Iris pigment epithelial cell (primary cell): Measurements from ENCODE around the gene SFT2D1.
"Not testable (repeated sequence)": the region's sequence is repeated elsewhere in the genome, so short reads cannot be mapped to it uniquely, and the experiment has no call there.

Source experiments
- DNase-seq: peaks from one replicate; pipeline ENCODE4 v3.0.0-alpha.2; 2011; ENCODE audit warnings: low read depth

Gene SFT2D1

DNA sequence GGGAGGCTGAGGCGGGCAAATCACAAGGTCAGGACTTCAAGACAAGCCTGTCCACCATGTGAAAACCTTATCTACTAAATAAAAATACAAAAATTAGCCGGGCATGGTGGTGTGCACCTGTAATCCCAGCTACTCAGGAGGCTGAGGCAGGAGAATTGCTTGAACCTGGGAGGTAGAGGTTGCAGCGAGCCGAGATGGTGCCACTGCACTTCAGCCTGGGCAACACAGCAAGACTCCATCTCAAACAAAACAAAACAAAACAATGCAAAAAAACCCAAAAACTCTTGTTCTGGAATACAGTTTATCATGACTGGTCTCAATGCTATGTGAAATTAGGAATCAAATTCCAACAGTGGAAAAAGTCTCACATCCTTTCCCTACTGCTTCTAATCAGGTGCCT is 20.1 kb upstream of the SFT2D1 start:
- not testable (repeated sequence) for DNase-seq

DNA sequence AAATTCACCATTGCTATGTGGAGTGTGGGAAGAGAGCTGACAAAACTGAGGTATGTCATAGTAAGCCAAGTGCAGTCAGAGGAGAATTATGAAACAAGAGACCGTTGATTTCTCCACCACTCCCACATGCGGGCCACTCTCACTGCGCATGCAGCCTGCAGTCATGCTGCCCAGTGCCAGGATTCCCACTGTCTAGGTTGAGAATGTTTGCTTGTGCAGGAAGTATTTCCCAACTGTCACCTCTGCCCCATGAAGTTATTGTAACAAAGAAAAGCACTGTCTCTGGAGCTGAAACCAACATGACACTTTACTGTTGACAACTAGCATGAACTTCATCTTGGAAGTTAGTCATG is 18.7 kb upstream of the SFT2D1 start:
- DNase-seq = no peak

DNA sequence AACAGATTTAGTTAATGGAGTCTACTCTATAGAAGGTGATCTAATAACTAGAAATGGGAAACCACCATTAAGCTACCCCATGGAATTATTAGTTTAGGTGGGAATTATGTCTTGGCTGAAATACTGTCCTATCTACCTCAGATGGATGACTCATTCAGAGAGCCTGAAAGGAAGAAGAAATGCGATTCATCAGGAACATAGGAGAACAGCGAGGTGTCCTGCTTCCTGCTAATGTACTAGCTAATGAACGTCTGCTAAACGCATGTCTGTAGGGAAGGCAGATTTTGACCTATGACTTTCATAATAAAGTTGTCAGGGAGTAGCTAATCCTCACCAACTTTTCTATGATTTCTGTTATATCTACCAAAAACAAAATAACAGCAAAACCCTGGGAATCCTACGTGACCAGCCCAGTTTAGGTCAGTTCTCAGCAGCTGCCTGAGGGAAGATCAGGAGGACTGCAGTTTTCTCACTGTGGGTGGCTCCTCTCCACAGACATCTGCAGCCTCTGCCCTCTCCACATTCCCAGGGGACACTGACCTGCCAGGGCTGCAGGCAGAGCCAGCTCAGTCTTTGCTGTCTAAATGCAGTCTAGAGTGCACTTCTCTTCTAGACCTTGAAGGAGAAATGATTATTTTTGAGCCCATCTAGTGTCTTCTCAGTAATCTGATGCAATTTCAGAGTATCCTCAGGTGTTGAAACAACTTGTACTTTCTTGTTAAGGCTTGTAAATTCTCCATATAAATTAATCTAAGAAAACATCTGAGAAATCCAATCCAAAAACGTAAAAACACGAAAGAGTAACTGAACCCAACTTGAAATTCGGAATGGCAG is 18.1 kb upstream of the SFT2D1 start:
- peak; percentile 33 for DNase-seq

DNA sequence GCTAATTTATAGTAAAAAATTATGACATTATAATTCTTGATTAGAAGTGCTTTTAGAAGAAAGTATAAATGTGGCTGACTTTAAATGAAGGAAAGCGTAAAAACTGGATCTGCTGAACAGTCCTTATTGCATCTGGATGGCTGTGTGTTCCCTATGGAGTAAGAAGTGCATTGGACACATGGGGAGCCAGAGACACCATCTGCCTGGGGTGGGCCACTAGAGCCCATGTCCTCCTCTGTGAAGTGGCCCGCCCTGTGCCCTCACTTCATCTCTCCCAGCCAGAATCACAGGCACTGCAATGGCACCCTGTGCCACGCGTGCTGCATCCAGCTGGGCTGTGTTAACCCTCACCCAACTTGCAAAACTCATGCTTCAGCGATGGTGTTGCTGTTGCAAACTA is 13.2 kb upstream of the SFT2D1 start:
- DNase-seq = no peak

DNA sequence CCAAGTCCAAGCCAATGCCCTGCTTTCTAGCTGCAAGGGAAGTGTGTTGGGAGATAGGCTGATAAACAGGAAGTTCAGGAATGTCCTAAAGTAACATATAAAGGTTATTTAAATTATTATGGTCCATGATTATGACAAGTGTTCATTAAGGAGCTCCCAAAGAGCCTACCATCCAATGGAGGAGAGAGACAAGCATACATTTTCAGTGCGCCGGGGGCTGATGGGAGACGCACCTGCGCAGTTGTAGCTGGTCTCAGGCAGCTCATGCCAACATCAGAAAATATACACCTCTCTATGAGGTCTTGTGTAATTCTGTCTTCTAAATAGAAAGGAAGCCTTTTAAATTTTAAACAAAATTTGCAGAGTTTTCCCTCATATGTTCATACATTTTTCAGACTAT is 12.6 kb upstream of the SFT2D1 start:
- no peak for DNase-seq

DNA sequence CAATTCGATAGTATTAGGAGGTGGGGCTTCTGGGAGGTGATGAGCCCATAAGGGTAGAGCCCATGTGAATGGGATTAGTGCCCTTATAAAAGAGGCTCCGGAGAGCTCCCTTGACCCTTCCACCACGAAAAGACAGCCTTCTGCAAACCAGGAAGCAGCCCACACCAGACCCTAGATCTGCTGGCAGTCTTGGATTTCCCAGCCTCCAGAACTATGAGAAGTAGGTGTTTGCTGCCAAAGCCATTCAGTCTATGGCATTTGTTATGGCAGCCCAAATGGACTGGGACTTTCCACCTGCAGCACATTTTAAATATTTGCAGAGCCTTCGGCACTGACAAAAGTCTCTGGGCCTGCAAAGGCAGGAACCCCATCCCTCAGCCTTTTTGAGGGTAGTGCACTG is 11.8 kb upstream of the SFT2D1 start:
- no peak for DNase-seq

DNA sequence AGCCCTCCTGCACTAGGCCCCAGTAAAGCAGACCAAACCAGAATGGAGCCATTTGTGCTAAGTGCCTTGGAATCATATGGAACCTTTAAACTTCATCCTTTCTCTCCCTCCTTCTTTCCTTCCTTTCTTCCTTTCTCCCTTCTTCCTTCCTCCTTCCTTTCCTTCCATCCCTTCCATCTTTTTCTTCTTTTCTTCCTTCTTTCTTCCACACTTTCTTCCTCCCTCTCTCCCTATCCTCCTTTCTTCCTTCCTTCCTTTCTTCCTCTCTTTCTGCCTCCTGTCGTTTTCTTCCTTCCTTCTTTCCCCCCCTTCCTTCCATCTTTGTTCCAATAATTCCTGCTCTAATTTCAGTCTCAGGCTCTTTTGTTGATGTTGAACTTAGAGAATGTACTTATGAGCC is 11.2 kb upstream of the SFT2D1 start:
- DNase-seq = no peak

DNA sequence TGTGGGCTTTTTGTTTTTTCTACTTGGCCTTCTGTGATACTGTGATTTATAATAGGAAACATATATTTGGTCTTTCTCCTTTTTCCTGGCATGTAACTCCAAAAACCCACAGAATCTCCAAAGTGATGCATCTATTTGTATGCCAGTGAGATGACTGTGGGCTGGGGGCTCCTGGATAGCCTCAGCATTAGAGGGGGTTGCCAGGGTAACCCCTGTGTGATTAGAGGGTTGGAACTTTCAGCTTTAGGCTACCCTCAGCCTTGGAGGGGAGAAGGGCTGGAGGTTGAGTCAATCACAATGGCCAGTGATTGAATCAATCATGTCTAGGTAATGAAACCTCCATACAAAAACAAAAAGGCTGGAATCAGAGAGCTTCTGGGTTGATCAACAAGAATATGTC is 10.6 kb upstream of the SFT2D1 start:
- DNase-seq = no peak

DNA sequence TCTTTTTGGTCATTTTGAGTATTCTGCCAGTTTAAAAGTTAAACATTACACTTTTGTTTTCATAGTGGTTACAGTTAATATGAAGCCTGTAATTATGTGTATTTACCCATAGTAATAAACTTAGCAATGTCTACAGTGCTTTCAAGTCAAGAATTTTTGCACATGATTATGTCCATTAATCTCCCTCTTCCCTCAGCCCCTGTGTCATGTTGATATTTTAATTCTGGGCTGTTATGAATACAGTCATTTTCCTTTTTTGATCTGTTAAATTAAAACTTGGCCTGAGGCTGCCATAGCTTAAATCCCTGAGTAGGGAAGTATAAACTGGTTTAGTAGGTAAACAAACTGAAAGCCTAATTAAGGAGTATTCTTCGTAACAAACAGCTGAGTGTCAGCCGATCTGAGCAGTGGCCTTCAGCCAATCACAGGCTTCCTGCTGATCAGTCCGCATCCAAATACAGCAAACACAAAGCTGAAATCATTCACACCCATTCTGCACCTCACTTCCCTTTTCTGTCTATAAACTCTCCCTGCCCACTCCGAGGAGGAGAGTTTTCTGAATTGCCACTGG is 9.5 kb upstream of the SFT2D1 start:
- peak; percentile 42 for DNase-seq

DNA sequence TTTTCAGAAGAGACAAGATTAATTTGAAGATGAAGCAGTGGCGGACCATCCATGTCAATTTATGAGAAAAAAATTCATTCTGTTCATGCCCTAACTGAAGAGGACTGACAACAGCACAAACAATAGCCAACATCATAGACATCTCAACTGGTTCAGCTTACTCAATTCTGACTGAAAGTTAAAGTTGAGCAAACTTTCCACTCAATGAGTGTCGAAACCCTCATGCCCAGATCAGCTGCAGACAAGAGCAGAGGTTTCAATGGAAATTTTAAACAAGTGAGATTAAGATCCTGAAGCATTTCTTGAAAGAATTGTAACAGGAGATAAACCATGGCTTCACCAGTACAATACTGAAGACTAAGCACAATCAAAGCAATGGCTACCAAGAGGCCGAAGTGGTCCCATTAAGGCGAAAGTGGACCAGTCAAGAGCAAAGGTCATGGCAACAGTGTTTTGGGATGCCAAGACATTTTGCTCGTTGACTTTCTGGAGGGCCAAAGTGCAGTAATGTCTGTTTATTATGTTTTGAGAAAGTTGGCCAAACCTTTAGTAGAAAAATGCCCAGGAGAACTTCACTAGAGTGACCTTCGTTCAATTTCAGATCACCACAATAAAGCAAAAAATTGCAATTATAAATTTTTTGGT is 6.1 kb upstream of the SFT2D1 start:
- no peak for DNase-seq

DNA sequence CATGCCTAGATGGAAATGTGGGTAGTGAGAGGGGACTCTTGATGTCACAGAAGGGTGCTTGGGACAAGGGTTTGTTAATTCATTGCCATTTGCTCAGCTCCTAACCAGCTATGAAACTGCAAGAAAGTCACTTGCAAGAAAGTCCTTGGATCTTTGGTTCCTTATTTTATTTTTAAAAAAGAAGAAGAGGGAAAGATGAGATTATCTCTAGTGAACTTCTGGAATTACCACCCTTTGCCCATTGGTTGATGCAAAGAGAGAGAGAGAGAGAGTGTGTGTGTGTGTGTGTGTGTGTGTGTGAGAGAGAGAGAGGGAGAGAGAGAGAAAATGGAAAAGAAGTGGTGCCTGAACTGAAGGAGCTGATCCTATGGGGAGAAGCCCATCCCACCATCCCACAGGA is 4.6 kb upstream of the SFT2D1 start:
- DNase-seq = no peak

DNA sequence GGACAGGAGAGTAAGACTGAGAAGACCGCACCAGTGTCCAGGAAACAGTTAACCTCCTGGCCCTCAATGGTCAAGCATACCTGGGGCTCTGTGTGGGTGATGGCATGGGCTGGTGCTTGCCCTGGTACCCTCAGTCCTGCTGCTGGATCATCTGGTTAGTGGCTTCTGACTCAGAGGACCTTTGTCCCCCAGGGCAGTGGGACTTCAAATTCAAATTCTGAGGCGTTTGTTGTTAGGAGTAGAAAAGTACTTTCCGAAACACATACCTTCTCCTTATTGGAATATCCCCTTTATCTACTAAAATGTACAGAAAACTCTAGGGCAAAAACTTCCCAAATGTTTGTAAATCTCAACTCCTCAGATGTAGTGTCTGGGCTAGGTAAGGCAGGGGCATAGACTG is 4.1 kb upstream of the SFT2D1 start:
- no peak for DNase-seq

DNA sequence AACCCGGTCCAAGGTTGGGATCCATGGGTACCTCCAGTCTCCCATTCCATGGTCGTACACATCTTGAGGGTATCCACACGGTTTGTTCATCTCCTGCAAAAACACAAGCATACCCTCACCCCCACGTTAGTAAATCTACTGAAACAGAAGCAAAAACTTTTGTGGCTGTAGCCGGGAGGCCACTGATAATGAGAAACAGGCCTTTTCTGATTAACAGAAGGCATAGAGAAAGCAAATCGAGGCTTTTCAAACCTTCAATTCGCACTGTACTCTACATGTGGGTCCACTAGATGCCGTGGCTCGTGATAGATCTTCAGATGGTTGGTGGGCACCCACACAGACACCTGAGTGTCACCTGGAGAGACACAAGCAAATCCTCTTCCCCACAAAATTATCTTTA is 3.3 kb upstream of the SFT2D1 start:
- DNase-seq = not testable (repeated sequence)

DNA sequence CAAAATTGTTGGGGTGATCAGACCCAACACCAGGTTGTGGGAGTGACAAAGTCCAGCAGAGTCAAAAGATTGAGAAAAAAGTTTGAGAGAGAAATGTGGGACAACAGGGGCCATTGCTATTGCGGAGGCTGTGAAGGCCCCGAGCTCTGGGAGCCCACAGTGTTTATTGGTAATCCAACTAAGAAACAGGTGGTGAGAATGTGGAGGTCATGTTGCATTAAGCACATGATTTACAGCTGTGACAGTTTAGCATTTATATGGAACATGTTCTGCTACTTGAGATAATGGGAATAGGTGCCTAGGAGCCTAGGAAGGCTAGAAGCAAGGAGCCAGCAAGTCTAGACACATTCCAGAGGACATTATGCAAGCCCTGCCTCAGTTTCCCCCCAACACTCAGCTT is 2.6 kb upstream of the SFT2D1 start:
- DNase-seq = not testable (repeated sequence)

DNA sequence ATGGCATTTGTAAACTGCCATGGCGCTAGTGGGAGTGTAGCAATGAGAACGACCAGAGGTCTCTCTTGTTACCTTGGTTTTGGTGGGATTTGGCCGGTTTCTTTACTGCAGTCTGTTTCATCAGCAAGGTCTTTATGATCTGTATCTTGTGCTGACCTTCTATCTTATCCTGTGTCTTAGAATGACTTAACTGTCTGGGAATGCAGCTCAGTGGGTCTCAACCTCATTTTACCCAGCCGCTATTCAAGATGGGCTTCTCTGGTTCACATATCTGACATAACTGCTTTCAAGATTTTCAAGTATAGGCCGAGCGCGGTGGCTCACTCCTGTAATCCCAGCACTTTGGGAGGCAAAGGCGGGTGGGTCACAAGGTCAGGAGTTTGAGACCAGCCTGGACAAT is 1.9 kb upstream of the SFT2D1 start:
- peak; percentile 43 for DNase-seq

DNA sequence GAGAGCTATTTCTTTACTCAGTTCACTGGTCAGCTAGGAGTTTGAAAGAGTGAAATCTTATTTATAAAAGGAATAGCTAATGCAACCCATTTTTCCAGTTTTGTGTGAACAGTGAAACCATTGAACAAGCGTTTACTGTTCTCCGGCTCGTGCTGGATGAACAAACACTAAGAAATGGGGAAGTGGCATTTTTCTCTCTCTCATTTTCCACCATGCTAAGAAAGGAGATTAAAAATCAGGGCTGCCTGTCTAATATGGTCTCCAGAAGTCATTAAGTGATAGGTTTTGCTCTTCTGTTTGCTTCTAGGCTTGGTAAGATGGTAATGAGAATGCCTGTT is 774 bp upstream of the SFT2D1 start:
- no peak for DNase-seq

DNA sequence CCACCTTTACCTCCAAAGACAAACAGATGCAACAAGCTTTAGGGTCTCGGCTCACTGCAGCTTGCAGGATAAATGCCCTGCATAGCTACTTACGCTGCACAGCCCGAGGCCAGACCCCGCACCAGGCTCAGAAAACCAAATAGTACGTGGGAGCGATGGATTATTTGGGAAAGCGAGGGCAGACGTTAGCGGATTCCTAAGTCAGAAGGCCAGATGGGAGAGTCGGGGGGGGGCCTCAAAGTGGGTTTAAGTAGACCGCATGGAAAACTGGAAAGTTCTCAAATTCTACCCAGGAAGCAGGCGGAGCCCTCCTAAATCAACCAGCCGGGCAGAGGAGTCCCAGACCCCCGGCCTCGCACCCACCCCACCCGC is 382 bp downstream of the SFT2D1 start:
- DNase-seq = no peak

DNA sequence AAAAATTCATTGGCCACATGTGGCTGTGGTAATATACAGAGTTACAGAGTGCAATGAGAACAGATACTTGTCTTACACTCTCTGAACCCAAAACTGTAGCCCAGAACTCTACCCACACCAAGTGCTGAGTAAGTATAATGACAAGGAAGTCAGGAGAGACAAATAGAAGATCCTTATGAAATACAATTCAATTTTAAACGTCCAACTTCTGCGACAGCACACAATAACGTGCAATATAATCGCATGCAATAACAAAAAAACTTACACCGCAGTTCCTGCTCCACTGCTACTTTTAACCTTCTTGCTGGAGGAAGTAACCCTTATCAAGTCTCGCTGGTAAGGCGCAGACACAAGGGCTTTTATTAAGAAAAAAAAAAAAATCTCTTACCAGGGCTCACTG is 881 bp downstream of the SFT2D1 start:
- no peak for DNase-seq

DNA sequence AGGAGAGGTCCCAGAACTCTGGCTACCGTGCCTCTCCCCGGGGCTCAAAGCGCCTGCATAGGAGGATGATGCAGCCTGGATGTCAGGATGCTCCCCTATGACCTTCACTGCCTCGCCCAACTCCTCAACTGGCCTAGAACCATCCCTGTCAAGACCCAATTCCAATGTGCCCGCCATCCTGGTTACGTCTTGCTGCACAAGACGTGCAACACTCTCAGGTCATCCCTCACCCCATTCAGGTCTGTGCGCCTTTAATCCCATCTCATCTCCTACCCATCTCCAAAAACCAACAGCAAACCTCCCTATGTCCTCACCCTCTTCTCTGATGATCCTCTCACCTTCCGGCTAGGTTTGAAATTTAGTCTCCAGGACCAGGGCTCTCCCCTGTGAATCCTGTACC is 3.5 kb downstream of the SFT2D1 start:
- no peak for DNase-seq

DNA sequence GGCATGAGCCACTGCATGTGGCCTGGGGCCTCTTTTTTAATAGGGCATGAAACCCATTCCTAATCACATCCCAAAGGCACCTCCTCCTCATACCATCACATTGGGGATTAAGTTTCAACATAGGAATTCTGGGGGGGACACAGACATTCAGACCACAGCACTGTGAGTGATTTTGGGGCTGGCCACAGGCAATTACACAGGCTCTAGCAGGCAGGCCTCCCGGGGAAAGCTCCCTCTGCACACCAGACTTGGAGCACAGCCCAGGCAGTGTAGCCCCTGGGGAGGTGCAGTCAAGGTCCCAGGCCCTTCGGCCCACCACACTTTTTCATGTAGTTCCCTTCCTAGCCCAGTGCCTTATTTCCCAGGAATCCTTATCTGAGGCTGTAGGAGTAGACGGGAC is 5.5 kb downstream of the SFT2D1 start:
- DNase-seq = no peak

DNA sequence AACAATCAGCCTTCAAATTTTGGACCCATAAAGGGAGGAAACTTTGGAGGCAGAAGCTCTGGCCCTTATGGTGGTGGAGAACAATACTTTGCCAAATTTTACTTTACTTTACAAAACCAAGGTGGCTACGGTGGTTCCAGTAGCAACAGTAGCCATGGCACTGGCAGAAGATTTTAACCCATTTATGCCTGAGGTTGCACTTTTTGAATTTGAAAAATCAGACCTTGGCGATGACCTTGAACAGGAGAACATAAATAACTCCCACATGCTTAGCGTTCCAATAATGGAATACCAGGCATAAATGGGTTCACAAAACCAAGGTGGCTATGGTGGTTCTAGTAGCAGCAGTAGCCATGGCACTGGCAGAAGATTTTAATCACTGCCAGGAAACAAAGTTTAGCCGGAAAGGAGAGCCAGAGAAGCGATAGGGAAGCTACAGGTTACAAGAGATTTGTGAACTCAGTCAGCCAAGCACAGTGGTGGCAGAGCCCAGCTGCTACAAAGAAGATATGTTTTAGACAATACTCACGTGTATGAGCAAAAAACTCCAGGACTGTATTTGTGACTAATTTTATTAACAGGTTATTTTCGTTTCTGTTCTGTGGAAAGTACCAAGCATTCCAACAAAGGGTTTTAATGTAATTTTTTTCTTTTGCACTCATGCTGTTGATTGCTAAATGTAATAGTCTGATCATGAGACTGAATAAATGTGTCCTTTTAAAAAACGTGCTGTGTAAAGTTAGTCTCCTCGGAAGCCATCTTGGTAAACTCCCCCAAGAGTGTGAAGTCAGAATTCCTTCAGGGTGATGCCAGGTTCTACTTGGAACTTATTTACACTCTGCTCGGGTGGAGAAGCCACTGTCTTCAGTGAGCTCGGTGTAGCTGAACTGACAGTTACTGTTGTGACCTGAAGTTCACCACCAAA is 6.7 kb downstream of the SFT2D1 start:
- DNase-seq = no peak

DNA sequence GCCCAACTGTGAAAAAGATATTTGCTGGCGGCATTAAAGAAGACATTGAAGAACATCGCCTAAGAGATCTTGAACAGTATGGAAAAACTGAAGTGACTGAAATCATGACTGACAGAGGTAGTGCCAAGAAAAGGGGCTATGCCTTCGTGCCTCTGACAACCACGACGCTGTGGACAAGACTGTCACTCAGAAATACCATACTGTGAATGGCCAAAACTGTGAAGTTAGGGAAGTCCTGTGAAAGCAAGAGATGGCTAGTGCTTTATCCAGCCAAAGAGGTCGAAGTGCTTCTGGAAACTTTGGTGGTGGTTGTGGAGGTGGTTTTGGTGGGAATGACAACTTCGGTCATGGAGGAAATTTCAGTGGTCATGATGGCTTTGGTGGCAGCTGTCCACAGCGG is 7.5 kb downstream of the SFT2D1 start:
- no peak for DNase-seq
